GM18868 (cell line): ENCODE results near the gene C10orf71.

Experiments
- ATAC-seq: cut with Tn5 transposase; IDR thresholded peaks from one replicate; pipeline ENCODE4 v1.9.1; 2021; ENCODE audit warnings: mild to moderate bottlenecking, moderate library complexity; ENCODE audit not compliant: unreplicated experiment

The C10orf71 gene

DNA sequence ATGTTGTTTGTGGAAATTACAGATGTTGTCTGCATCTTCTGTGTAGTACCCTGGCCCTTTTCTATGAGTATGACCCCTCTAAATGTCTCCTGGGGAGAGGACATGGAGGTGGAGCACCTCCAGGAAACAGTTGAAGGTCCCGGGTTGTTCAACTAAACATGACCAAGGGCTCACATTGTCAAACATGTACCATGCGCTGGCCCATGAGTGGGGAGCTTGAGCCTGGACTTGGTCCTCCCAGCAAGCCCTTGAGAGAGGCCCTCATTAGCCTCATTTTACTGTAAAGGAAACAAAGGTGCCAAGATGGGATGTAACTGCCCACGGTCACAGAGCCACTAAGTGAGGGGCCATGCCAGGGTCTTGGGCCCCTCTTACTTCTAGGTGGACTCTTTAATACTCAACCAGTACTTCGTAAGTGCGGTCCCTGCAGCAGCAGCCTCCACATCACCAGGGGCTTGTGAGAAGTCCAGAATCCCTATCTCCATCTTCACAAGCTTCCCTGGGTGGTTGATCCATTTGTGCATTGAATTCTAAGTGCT lies 31.2 kb downstream of the C10orf71 start:
- no peak for ATAC-seq

DNA sequence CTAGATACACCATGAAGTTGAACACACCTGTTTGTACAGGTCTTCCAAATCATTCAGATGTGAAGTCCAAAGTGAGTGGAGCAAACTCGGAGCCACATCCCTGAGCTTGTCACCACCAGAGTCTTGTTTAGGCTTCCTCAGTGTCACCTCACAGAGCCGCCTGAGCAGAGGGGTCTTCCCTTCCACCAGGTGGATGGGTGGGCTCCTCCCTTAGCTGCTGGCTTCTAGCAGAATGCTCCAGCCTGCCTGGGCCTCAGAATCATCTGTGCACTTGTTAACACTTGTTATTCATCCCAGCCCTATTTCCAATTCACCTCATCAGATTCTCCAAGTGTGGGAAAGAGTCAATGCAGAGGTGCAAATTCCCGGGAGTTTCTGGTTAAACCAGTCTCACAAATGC lies 32.5 kb downstream of the C10orf71 start:
- no peak for ATAC-seq

DNA sequence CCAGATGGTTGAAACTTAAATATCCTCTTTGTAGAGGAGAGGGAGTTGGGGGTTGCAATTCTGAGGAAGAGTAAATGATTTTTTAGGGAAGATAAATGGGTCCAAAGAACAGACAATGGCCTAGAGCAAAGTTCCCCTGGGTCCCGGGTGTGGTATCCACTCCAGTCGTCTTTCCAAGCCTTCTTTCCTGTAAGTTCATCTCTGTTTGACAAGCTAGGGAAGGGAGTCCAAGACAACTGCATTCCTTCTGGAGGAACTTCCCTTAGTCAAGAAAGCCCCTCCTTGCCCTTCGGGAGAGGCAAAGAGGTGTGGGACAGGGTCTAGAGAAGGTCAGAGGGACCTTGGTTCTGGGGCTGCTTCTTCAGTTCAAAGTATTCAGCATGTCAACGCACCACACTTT lies 33.4 kb downstream of the C10orf71 start:
- no peak for ATAC-seq

DNA sequence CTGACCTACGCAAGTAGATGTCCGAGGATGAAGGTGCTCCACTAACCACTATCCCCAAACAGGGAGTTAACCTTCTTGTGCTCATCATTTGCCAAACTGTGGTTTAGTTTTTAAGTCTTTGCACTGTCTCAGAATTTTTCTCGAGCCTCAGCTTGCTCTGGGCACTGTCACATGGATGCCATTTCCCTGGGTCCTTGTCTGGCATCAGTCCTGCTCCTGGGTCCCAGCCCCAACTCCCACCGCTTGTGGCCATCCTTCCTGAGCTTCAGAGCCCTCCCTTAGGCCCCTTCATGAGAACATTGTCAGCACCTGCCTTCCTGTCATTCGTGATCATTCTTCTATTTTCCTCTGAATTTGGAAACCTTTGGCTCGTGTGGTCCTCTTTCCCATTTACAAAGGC lies 33.8 kb downstream of the C10orf71 start:
- ATAC-seq = no peak

DNA sequence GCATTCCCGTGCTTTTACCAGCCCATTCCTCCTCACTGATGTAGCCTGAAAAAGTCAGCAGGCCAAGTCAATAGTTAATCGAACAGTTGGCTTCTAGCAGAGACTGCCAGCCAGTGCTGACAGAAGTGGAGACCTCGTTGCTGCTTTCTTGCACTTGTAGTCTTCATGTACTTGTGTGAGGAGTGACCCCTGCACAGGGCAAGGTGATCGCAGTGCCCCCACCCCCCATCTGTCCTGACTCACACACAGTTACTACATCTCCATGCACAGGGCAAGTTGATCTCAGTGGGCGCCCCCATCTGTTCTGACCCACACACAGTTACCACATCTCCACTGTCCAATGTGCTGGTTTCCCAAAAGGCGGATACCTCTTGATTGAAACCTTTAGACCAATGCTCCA lies 34.2 kb downstream of the C10orf71 start:
- ATAC-seq = no peak

DNA sequence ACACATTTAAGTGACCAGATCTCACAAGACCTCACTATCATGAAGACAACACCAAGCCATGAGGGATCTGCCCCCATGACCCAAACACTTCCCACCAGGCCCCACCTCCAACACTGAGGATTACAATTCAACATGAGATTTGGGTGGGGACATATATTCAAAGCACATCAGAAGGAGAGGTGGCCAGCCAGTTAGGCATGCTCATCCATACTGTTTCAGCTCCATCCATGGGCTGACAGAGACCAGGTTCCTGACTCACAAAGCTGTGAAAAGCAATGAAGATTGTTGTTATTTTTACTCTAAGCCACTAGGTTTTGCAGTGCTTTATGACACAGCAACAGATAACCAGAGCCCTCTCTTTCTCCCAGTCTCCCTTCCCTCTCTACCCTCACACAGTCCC lies 36.0 kb downstream of the C10orf71 start:
- no peak for ATAC-seq

DNA sequence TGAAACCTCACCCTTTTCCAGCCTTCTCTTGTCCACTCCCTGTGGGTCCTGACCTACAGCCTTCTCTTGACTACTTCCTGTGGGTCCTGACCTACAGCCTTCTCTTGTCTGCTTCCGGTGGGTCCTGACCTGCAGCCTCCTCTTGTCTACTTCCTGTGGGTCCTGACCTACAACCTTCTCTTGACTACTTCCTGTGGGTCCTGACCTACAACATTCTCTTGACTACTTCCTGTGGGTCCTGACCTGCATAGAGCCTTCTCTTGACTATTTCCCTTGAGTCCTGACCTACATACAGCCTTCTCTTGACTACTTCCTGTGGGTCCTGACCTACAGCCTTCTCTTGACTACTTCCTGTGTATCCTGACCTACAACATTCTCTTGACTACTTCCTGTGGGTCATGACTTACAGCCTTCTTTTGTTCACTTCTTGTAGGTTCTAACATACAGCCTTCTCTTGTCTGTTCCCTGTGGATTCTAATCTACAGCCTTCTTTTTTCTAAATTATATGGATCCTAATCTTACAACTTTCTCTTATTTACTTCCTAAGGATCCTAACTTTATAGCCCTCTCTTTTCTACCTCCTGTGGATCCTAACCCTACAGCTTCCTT lies 36.5 kb downstream of the C10orf71 start:
- no peak for ATAC-seq

DNA sequence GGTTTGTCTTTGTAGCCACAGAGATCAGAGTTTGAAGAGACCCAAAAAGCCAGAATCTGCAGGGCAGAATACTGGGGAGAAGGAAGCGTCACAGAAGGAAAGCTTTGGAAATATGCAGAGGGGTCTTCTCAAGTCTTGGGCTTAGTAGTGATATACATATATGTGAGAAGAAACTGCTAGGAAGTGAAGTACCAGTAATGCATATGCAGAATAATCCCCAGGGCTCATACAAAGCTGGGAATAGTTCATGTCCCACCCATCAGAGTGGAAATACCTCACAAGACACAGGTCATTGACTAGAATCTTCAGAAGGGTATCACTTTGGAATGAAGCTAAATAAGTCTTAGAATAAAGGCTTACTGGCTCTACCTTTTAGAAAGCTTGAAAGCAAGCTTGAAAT lies 39.6 kb downstream of the C10orf71 start:
- ATAC-seq = no peak

DNA sequence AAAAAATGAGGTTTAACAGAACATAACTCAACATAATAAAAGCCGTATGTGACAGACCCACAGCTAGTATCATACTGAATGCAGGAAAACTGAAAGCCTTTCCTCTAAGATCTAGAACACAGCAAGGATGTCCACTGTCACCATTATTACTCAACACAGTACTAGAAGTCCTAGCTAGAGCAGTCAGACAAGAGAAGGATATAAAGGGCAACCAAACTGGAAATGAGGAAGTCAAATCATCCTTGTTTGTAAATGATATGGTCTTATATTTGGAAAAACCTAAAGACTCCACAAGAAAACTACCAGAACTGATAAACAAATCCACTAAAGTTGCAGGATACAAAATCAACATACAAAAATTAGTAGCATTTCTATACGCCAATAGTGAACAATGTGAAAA lies 45.9 kb downstream of the C10orf71 start:
- no peak for ATAC-seq

DNA sequence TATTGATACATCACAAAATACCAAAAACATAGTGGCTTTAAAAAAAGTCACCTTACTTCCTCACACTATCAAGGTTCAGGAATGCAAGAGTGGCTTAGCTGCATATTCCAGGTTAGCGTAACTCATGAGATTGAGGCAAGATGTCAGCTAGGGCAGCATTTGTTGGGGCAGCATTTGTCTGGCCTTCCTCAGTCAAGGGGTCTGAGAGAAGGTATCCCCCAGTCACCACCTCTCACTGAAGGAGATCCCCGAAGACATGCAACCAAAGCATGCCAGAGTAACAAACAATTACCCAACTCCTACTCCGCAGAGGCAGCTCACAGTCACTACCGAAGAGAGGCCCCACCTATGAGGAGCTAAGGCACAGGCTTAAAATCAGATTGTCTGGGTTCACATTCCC lies 48.4 kb downstream of the C10orf71 start:
- no peak for ATAC-seq

DNA sequence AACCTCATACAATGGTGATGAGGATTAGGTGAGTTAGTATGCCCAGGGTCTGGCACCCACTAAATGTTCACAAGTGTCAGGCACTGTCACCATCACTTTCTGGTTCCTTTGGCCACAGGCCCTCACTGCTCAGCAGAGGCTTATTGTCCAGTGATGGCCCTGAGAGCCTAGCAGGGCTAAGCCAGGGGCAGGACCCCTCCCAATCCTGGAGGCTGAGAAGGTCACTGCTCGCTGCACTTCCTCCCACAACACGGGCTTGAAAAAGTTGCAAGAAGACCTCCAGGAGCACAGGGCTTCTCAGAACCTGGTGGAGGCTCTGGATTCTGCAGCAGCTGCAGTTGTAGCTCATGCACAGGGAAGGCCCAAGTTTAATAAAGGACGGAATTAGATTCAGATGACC lies 48.9 kb downstream of the C10orf71 start:
- ATAC-seq = no peak

DNA sequence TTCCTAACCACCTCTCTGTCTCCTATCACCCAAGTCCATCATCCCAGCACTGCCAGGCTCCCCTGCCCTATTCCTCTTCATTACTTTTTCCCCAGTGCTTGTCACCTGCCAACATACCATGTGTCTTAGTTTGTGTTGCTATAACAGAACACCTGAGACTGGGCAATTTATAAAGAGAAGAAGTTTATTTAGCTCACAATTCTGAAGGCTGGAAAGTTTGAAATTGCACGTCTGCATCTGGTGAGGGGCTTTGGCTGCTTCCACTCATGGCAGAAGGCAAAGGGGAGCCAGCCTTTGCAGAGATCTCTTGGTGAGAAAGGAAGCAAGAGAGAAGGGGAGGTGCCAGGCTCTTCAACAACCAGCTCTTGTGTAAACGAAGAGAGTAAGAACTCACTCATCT lies 49.6 kb downstream of the C10orf71 start:
- no peak for ATAC-seq

DNA sequence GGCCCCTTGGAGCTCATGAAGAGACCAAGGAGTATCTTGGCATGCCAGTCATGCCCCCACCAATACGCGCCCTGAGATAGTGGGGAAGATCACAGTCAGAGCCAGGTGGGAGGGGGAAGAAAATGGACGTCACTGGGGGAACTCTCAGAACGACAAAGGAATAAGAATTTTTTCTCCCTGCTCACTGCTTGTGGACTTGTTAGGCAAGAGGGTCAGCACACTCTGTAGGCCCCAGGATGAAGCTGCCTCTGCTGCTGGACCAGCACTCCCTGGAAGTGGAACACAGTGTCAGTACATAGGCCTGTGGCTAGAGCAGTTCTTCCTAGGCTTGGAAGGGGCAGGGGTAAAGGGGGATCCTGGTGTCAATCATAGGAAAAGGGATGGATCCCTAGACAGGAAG lies 50.4 kb downstream of the C10orf71 start:
- no peak for ATAC-seq

DNA sequence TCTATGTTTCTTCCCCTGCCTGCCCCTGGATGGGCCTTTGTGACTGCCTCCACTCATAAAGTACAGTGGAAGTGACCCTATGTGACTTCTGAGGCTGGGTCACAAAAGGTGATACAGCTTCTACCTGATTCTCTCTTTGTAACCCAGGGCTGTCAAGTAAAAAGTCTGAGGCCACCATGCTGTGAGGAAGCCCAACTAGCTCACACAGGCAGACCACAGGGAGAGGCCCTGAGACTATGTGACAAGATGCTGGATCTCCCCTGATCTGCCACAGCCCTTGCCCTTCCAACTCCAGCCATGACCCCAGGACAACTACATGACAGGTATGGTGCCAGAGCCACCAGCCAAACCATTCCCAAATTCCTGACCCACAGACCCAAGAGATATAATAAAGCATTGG lies 51.2 kb downstream of the C10orf71 start:
- ATAC-seq = no peak

DNA sequence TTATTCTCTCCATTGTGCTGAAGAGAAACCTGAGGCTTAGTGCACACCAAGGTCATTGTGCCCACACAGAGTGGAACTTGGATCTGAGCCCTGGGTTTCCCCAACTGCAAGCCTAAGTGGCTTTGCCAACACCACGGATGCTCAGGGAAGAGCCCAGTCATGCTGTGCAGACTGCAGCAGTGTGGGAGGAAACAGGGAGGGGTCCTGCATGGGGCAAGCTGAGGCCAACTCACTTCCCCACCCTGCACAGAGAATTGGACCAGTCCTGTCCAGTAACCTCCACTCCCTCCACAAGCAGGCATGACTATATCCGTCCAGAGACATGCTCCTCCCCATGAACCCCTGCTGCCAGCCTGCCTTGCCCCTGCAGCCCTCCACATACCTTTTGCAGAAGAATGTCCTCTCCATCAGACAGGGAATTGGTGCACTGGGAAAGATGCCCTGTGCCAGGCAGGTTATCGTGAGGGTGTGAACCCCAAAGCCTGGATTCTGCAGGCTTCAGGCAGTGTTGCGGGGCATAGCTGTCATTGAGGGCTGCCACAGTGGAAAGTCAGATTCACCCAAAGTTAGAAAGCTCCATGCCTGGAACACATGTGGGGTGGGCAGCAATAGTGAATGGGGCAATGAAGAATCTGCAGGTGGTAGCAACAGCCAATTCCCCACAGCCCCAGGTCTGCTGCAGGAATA lies 52.0 kb downstream of the C10orf71 start:
- ATAC-seq = no peak

DNA sequence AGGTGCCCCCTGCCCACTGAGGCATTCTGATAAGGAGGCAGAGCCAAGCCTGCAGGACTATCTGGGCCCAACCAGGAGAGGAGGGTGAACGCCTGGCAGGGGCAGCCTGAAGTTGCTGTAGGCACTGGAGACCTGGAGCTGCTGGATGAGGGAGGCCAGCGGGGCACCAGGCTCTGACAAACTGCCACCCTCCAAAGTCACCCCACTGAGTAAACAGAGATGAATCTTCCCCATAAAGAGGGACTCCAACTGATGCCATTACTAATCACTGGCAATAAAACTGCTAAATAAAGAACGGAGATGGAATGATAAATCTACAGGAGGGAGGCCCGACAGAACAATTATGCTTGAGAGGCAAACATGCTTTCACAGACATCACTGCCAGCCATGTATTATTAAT lies 52.7 kb downstream of the C10orf71 start:
- ATAC-seq = no peak

DNA sequence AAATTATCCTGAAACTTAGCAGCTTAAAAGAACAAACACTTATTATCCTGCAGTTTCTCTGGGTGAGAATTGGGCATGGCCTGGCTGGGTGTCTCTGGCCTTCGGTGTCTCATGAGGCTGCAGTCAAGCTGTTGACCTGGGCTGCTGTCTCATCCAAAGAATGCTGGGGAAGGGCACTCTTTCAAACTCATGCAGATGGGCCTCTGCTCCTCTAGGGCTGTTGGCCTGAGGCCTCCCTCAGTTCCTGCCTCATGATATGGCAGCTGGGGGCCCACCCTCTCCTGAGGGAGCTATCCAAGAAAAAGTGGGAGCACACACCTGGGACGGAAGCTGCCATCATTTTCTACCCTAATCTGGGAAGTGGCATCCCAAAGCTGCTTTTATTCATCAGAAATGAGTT lies 53.4 kb downstream of the C10orf71 start:
- no peak for ATAC-seq

DNA sequence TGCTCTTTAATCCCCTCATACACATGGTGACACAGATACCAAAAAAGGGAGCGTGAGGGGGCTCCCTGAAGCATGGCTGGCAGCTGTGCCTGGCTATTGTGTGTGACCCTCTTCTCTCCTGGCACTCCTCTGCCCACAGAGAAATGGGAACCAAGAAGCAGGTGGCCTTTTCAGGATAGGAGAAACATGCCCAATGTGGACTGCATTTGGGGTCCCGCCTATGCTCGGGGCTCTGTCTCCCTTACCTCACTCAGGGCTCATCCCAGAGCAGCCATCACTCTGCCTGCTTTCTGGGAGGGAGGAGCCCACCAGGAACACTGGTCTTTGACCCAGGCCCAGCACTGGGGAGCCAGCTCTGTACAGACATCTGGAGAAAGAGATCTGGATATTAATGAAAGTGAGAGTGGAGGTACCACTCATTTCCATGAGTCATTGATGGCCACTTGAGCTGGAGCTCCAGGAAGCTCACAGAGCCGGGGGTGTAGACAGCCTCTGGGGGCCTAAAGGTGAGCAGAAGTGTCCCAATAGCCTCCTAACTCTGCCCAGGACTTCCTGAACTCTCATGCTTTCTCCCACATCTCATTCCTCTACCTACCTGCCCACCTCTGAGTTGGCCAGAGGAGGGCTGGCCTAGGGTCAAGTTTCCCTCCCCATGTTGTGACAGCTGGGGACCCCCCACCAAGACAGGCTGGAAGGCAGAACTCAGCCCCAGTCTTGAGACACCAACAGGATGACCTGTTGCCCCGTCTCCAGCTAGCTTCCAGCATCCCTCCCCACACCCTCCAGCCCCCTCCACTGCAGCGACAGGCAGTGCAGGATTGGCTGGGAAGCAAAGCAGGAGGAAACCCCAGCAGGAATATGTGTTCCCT lies 54.3 kb downstream of the C10orf71 start:
- no peak for ATAC-seq

DNA sequence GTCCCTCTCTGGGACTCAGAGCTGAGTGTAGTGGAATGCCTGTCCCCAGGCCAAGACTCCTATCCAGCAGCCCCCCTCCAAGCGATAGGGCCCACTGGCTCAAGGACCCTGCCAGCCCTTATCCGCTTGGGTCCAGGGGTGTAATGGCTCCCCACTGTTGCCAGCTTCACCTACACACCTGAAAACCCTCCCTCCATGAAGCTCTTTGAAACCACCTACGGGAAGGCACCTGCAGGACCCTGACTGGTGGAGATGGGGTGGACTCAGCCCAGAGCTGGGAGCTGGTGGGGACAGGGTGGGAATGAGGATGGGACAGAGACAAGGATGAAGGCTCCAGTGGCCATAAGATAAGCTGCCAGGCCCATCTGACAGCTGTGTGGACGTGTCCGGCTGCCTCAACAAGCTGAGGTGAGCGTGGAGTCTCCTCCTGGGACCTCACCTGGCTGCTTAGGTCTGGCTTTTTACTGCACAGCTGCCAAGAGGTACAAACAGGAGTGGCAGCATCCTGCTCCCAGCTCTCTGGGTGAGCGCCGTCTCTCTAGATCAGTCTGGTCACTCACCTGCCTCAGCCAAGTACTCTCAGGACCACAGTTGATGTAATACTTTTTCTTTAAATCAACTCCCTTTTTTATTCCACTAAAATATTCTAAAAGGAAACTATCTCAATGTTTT lies 55.1 kb downstream of the C10orf71 start:
- no peak for ATAC-seq

DNA sequence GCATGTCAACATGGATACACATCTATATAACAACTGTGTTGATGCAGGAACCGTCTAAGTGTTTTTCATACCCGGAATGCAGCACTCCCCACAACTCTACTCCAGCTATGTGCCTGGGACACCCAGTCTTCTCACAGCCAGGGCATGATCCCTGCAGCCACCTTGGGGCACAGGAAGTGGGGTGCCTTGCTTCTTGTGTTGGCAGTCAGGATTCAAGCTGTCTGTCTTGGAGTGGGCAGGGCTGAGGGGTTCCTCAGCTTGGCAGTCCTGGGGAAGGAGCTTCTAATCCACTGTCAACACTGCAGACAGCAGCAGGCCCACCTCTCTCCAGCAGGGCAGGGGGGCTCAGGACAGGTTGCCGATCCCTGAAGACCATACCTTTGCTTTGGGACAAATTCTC lies 55.6 kb downstream of the C10orf71 start:
- ATAC-seq = no peak

DNA sequence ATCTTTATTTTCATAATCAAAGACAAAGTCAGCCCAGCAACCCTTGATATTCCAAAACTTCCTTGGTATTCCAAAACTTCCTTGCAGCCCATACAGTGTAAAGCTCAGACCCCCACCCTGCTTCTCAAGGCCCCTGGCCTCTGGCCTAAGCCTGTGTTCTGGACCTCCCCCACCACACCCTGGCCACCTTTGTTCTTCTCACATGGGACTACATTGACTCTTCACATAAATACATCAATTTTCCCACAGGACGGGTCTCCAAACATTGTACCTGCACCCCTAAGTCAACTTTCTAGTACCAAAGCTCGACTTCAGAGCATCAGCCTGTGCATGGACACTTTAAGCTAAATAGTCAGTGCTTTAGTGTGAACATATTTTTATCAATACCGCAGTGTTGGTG lies 56.3 kb downstream of the C10orf71 start:
- no peak for ATAC-seq
